ENCODE measurements around the gene ROR1.

Gene ROR1

DNA sequence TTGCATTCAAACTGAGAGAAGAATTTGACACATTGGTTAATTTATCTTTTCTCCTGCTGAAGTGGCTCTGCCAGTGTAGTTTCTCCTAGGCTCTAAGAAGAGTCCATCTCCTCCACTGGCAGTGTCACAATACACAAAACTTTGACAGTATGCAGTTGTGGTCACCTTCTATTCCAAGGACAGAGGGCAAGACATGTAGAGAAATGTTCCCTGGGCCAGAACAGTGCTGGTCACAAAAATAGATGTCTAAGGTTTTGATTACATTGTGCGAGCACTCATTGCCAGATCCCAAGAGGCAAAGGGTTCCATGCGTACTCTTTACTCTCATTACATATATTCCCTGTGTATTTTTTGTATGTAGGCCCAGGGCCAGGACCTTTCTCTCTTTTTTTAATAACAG, 281.5 kb downstream of the ROR1 start:
- Histone ChIP-seq H3K4me1 (ENCODE audit: insufficient read depth, low read length) (peaks cover 8% of the 10 kb centered on the region), H3K36me3 (ENCODE audit: insufficient read depth, low read length) (no peaks in the 10 kb centered on the region), H3K9ac (ENCODE audit: low read length) (no peak overlapping the region), H3K9me3 (ENCODE audit: low read length) (peaks cover 5% of the 10 kb centered on the region), H3K4me3 (ENCODE audit: low read depth in 1 of 2, low read length in 2 of 2) (no peak overlapping the region), H3K27ac (ENCODE audit: low read depth, low read length) (no peak overlapping the region), H3K27me3 (ENCODE audit: control insufficient read depth in 1 of 2, insufficient read depth in 2 of 2, low read length in 2 of 2) (no peaks in the 10 kb centered on the region)

DNA sequence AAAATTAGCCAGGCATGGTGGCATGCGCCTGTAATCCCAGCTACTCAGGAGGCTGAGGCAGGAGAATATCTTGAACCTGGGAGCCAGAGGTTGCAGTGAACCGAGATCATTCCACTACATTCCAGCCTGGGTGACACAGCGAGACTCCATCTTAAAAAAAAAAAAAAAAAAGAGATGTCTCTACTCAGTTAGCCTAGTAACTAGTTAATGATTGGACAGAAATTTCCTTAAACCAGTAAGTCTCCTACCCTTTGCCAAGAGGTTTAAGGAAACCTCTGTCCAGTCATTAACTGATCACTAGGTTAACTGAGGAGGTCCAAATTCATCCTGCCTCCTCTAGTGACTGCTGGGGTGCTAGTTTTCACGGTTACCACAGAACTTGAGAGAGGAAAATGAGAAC, 285.7 kb downstream of the ROR1 start:
- Histone ChIP-seq H3K4me3 (ENCODE audit: low read depth in 1 of 2, low read length in 2 of 2) (no peak overlapping the region), H3K9ac (ENCODE audit: low read length) (no peak overlapping the region), H3K27ac (ENCODE audit: low read depth, low read length) (no peak overlapping the region), H3K4me1 (ENCODE audit: insufficient read depth, low read length) (no peaks in the 10 kb centered on the region), H3K36me3 (ENCODE audit: insufficient read depth, low read length) (no peaks in the 10 kb centered on the region), H3K9me3 (ENCODE audit: low read length) (peaks cover 5% of the 10 kb centered on the region), H3K27me3 (ENCODE audit: control insufficient read depth in 1 of 2, insufficient read depth in 2 of 2, low read length in 2 of 2) (no peaks in the 10 kb centered on the region)

DNA sequence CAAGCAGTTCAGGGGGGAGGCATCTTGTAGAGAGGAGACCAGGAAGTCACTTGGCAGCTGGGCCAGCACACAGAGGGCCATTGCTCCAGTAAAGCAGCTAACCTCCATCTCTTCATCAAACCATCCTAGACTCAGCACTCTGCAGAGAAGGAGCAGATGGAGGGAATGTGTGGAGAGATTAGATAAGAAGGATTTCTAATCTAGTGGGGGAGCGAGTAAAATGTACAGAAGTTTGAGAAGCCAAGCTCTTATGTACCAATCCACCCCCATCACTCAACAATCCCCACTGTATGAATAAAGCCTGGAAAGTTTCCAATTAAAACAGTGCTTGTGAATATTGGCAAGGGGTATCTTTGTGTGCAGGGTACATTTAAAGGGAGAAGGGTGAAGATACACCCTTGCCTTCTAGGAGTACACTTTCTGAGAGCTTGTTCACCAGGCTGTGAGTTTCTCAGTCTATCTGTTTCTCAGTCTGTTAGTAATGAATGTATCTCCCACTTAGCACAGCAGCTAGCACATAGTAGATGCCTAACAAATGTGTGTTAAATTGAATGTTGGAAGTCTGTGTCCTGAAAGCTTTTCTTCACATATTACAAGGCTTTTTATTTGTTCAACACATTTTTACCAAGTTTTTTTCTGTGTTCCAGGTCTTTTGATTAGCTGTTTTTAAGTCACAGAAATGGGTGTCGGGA, 286.9 kb downstream of the ROR1 start:
- H3K9ac ChIP-seq (ENCODE audit: low read length): no peak overlapping the region
- H3K9me3 ChIP-seq (ENCODE audit: low read length): peaks cover 5% of the 10 kb centered on the region
- H3K27ac ChIP-seq (ENCODE audit: low read depth, low read length): no peak overlapping the region
- no peaks in the 10 kb centered on the region for H3K36me3 ChIP-seq (ENCODE audit: insufficient read depth, low read length)
- H3K4me1 ChIP-seq (ENCODE audit: insufficient read depth, low read length): no peaks in the 10 kb centered on the region
- no peaks in the 10 kb centered on the region for H3K27me3 ChIP-seq (ENCODE audit: control insufficient read depth in 1 of 2, insufficient read depth in 2 of 2, low read length in 2 of 2)
- H3K4me3 ChIP-seq (ENCODE audit: low read depth in 1 of 2, low read length in 2 of 2): no peak overlapping the region

DNA sequence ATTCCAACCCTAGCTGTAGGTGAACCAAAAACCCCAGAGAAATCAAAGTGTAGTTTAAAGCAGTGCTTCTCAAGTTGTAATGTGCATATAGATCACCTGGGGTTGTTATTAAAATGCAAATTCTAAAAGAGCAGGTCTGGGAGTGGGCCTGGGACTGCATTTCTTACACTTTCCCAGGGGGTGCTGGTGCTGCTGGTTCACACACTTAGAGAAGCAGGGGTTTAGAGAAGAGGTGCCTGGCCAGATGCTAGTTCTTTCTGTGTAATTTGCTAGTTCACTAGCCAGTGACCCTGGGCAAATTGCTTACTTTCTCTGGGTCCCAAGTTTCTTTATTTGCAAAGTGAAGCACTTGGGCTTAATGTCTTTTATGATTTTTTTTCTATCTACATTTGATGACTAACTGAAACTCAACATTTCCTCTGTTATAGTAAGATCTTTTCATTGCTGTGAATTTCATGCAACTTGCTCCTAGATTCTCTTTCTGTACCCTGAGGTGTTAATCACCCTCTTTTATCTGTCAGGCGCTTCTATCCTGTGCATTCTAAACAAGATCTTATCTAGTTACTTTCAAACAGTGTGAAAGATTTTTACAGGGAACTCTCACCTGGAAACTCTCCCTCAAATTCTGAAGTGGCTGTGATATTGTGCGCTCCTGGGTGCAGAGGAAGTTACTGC, 287.8 kb downstream of the ROR1 start:
- peaks cover 5% of the 10 kb centered on the region for H3K9me3 ChIP-seq (ENCODE audit: low read length)
- H3K9ac ChIP-seq (ENCODE audit: low read length): no peak overlapping the region
- no peaks in the 10 kb centered on the region for H3K36me3 ChIP-seq (ENCODE audit: insufficient read depth, low read length)
- no peak overlapping the region for H3K4me3 ChIP-seq (ENCODE audit: low read depth in 1 of 2, low read length in 2 of 2)
- no peaks in the 10 kb centered on the region for H3K4me1 ChIP-seq (ENCODE audit: insufficient read depth, low read length)
- H3K27ac ChIP-seq (ENCODE audit: low read depth, low read length): no peak overlapping the region
- no peaks in the 10 kb centered on the region for H3K27me3 ChIP-seq (ENCODE audit: control insufficient read depth in 1 of 2, insufficient read depth in 2 of 2, low read length in 2 of 2)

DNA sequence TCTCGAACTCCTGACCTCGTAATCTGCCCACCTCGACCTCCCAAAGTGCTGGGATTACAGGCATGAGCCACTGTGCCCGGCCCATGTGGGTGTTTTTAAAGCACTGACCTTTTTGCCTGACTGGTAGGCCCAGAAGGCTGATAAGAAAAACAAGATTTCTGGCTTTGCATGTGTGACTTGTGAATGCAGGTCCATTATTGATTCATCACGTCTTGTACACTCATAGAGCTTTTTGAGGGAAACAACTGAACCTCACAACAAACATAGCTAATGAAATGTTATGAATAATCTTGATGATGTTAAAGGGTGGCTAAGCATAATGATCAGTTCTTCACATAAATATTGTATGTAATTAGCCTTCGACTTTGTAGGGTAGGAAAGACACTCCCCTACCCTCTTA, 288.7 kb downstream of the ROR1 start:
- H3K27ac ChIP-seq (ENCODE audit: low read depth, low read length): no peak overlapping the region
- H3K4me1 ChIP-seq (ENCODE audit: insufficient read depth, low read length): no peaks in the 10 kb centered on the region
- peaks cover 3% of the 10 kb centered on the region for H3K9me3 ChIP-seq (ENCODE audit: low read length)
- no peak overlapping the region for H3K4me3 ChIP-seq (ENCODE audit: low read depth in 1 of 2, low read length in 2 of 2)
- H3K9ac ChIP-seq (ENCODE audit: low read length): no peak overlapping the region
- H3K36me3 ChIP-seq (ENCODE audit: insufficient read depth, low read length): no peaks in the 10 kb centered on the region
- no peaks in the 10 kb centered on the region for H3K27me3 ChIP-seq (ENCODE audit: control insufficient read depth in 1 of 2, insufficient read depth in 2 of 2, low read length in 2 of 2)

DNA sequence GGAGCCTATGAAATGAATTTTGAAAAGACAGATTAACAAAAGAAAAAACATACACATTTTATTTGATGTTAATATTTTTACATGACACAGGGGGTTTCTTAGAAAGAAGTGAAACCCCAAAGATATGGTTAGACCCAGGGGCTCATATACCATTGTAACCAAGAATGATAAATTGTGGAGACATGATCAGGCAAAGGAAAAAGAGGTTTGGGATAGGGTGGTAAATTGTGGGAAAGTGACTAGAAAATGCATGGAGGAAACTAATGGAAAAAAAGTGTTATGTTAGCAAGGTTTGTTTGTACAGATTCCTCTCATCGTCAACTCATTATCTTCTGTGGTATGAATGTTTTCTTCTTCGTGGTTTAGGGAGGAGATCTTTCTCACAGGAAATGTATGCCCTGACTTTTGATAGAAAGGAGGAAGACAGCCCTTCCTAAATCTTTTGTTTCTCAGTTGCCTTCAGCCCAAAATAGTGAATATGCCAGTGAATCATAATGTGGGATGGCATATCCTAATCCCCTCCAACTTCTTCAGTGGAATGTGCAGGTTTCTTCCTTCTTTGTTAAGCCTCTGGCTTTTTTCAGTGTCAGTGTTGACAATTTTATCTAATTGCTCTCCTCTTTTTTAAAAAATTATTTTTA, 289.2 kb downstream of the ROR1 start:
- H3K9me3 ChIP-seq (ENCODE audit: low read length): no peaks in the 10 kb centered on the region
- H3K4me1 ChIP-seq (ENCODE audit: insufficient read depth, low read length): no peaks in the 10 kb centered on the region
- no peaks in the 10 kb centered on the region for H3K27me3 ChIP-seq (ENCODE audit: control insufficient read depth in 1 of 2, insufficient read depth in 2 of 2, low read length in 2 of 2)
- H3K27ac ChIP-seq (ENCODE audit: low read depth, low read length): no peak overlapping the region
- H3K4me3 ChIP-seq (ENCODE audit: low read depth in 1 of 2, low read length in 2 of 2): no peak overlapping the region
- H3K9ac ChIP-seq (ENCODE audit: low read length): no peak overlapping the region
- no peaks in the 10 kb centered on the region for H3K36me3 ChIP-seq (ENCODE audit: insufficient read depth, low read length)

DNA sequence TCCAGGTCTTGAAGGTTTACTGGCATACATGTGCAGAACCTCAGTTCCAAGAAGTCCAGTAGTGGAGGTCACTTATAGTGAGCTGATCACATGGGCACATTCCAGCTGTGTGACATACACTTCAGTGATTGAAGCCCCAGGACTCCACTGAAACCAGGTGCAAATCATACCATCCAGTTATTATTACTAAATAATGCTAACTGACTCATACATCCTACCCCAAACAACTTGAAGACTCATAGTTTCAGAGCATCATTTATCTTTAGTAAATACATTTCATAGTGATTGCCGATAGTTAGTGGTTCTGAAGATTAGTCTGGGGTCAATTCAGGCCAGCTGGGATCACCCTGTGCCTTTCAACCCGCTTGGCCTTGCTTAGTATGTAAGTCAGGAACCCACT, 291.8 kb downstream of the ROR1 start:
- Histone ChIP-seq H3K4me3 (ENCODE audit: low read depth in 1 of 2, low read length in 2 of 2) (no peak overlapping the region), H3K36me3 (ENCODE audit: insufficient read depth, low read length) (no peaks in the 10 kb centered on the region), H3K9ac (ENCODE audit: low read length) (no peak overlapping the region), H3K27me3 (ENCODE audit: control insufficient read depth in 1 of 2, insufficient read depth in 2 of 2, low read length in 2 of 2) (no peaks in the 10 kb centered on the region), H3K9me3 (ENCODE audit: low read length) (no peaks in the 10 kb centered on the region), H3K27ac (ENCODE audit: low read depth, low read length) (no peak overlapping the region), H3K4me1 (ENCODE audit: insufficient read depth, low read length) (no peaks in the 10 kb centered on the region)

DNA sequence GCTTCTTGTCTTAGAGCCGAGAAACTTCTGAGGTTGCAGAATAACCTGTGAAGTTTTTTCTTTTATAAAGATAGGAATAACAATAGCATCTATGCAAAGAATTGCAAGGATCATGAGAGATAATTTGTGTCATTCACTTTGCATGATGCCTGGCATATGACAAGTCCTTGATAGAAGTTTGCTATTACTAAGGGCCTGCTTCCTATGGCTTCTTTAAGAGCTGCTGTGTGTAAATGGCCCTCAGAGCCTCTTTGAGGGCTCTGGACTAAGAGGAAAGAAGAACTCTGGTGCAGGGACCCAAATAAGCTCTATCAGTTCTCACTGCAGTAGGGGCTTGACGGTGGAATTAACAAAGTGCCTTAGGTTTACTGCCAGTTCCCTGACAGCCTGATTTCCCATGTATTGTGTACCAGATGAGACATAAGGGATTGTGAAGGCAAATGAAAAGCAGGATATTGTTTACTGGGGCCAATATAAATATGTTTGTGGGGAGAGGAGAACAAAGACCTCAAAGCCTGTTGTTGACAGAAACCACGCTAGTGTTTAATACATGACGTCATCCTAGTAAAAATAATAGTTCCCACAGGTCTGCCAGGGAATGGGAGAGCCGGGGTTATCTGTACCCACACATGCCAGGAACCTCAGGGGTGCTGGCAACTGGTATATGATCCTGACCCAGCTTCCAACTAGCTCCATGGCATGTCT, 298.4 kb downstream of the ROR1 start:
- H3K27me3 ChIP-seq (ENCODE audit: control insufficient read depth in 1 of 2, insufficient read depth in 2 of 2, low read length in 2 of 2): no peaks in the 10 kb centered on the region
- H3K4me3 ChIP-seq (ENCODE audit: low read depth in 1 of 2, low read length in 2 of 2): no peak overlapping the region
- no peaks in the 10 kb centered on the region for H3K9me3 ChIP-seq (ENCODE audit: low read length)
- H3K36me3 ChIP-seq (ENCODE audit: insufficient read depth, low read length): no peaks in the 10 kb centered on the region
- H3K27ac ChIP-seq (ENCODE audit: low read depth, low read length): no peak overlapping the region
- no peak overlapping the region for H3K9ac ChIP-seq (ENCODE audit: low read length)
- peaks cover 9% of the 10 kb centered on the region for H3K4me1 ChIP-seq (ENCODE audit: insufficient read depth, low read length)

DNA sequence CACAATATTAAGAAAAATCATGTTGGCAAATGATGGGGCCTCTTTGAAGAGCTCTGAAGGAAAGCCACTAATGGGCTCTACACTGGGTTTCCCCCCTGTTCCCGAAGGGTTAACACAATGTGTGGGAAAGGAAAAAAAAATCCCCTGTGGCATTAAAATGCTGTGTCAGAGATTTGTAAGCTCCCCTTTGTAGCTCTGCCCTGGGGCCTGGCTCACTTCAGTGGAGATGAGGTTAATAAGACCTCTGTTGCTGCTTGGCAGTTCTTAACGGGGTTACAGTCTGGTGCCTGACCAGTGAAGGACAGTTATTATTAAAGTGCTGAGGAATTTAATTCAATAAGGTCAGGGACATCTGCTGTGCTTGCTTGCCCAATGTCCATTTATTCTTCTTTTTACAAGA, 299.9 kb downstream of the ROR1 start:
- Histone ChIP-seq H3K4me1 (ENCODE audit: insufficient read depth, low read length) (peaks cover 9% of the 10 kb centered on the region), H3K36me3 (ENCODE audit: insufficient read depth, low read length) (no peaks in the 10 kb centered on the region), H3K27me3 (ENCODE audit: control insufficient read depth in 1 of 2, insufficient read depth in 2 of 2, low read length in 2 of 2) (no peaks in the 10 kb centered on the region), H3K27ac (ENCODE audit: low read depth, low read length) (no peak overlapping the region), H3K4me3 (ENCODE audit: low read depth in 1 of 2, low read length in 2 of 2) (no peak overlapping the region), H3K9ac (ENCODE audit: low read length) (no peak overlapping the region), H3K9me3 (ENCODE audit: low read length) (no peaks in the 10 kb centered on the region)

DNA sequence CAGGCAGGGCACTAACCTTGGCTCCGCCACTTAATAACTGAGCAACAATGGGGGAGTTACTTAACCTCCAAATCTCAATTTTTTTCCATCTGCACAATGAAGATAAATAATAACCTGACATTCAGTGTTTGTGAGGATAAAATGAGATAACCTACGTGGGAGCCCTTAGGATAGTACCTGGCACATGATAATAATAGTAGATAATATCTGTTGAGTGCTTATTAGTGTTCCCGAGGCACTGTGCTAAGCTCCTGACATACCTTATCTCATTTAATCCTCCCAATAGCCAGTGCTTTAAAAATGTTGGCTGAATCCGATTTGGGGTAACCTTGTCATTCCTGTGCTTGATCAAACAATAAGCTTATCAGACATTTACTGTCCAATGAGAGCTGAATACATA, 300.9 kb downstream of the ROR1 start:
- no peaks in the 10 kb centered on the region for H3K9me3 ChIP-seq (ENCODE audit: low read length)
- no peaks in the 10 kb centered on the region for H3K27me3 ChIP-seq (ENCODE audit: control insufficient read depth in 1 of 2, insufficient read depth in 2 of 2, low read length in 2 of 2)
- H3K4me1 ChIP-seq (ENCODE audit: insufficient read depth, low read length): peaks cover 9% of the 10 kb centered on the region

DNA sequence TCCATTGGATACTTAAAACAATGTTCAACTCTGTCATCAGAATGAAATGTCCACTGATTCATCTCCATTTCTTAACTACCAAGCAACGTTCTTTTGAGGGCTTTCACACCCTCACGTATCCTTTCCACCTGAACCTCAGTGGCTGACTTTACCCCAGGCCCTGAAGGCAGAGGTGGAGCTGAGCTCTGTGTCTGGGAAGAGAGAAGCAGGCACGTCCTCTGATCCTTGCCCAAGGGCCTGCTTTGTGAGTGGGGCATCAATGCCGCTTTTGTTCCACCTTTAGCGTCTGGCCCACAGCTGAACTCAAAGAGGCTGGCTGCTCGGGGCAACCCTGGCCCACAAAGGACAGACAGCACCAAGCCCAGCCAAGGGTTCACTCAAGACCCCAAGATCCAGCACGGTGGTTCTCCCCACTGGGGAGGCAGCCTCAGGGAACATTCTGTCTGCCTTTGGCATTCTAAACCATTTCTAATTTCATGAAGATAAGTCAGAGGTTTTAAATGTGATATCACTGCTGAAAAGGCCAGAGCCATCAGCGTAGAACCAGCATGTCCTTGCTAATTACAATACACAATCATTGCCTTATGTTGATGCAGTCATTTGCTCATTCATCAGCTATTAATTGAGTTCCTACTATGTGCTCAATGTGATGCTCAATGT, 303.6 kb downstream of the ROR1 start:
- Histone ChIP-seq H3K27me3 (ENCODE audit: control insufficient read depth in 1 of 2, insufficient read depth in 2 of 2, low read length in 2 of 2) (no peaks in the 10 kb centered on the region), H3K36me3 (ENCODE audit: insufficient read depth, low read length) (no peaks in the 10 kb centered on the region), H3K9me3 (ENCODE audit: low read length) (no peaks in the 10 kb centered on the region), H3K9ac (ENCODE audit: low read length) (no peak overlapping the region), H3K27ac (ENCODE audit: low read depth, low read length) (no peak overlapping the region), H3K4me3 (ENCODE audit: low read depth in 1 of 2, low read length in 2 of 2) (no peak overlapping the region), H3K4me1 (ENCODE audit: insufficient read depth, low read length) (peaks cover 9% of the 10 kb centered on the region)

More for the DNA sequence above, 300.9 kb downstream of the ROR1 start:
- Histone ChIP-seq H3K27ac (ENCODE audit: low read depth, low read length) (no peak overlapping the region), H3K4me3 (ENCODE audit: low read depth in 1 of 2, low read length in 2 of 2) (no peak overlapping the region), H3K9ac (ENCODE audit: low read length) (no peak overlapping the region), H3K36me3 (ENCODE audit: insufficient read depth, low read length) (no peaks in the 10 kb centered on the region)
